ENCODE data around the gene KCNQ1.

The KCNQ1 gene

DNA sequence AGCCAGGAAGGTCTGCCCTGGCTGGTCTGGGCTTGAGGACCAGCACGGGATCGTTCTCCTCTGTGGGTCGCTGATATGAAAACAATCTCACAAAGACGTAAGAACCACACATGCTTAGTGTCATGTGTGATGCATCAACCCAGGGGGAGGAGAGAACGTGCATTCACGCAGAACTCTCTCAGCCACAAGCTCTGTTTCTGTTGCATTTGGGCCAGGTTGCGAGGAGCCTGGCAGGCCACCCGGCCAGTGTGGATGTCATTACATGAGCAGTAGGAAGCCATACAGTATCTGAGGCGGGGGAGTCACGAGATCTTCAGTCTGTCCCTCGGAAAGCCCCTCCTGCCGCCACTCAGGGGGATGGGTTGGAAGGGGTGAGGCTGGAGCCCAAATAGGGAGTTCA is 308.1 kb downstream of the KCNQ1 start:
- DNase-seq = no peak

GRCh38 chr11:2754008-2754407 is 309.2 kb downstream of the KCNQ1 start:
- no peak for DNase-seq

- DNase-seq = no peak
Measured at GRCh38 chr11:2755071-2755470, 310.3 kb downstream of the KCNQ1 start.

- DNase-seq = peak in 1 of 5 donors; percentile 4
Measured at GRCh38 chr11:2758751-2759150, 313.9 kb downstream of the KCNQ1 start.

GRCh38 chr11:2759228-2760195 is 314.7 kb downstream of the KCNQ1 start:
- DNase-seq = peak in 2 of 5 donors; percentile 2 to 8

DNA sequence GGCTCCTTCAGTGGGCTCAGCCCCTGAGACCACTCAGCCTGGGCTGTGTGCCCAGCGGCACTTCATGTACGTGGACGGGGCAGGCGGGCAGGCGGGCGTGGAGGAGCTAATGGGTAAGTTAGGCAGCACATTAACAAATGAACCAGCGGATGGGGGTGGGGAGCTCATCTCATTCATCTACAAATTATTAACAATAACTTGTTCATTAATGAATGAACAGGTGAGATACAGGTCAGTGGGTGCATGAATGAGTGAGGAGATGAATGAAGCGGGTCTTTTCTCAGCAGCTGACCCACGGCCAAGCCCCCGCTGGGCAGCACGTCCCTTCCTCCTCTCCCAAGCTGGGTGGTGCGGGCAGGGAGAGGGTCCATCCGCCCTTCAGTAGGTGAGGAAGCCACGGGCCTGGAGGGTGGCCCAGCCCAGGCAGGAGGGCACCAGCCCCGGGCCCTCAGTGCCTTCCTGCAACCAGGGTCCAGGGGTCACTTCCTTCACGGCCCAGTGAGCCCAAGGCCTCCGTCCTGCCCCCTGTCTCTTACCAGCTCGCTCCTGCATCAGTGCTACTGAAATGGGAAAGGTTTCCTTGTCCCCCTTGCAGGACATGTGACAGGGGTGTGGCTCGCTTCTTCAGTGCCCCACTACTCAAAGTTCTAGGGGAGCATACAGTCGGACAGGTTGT is 315.5 kb downstream of the KCNQ1 start:
- peak in 2 of 5 donors; percentile 1 to 4 for DNase-seq

GRCh38 chr11:2761131-2762030 is 316.6 kb downstream of the KCNQ1 start:
- DNase-seq = peak in 2 of 5 donors; percentile 2 to 3

GRCh38 chr11:2762031-2762380 is 317.2 kb downstream of the KCNQ1 start:
- peak in 1 of 5 donors; percentile 1 for DNase-seq

DNA sequence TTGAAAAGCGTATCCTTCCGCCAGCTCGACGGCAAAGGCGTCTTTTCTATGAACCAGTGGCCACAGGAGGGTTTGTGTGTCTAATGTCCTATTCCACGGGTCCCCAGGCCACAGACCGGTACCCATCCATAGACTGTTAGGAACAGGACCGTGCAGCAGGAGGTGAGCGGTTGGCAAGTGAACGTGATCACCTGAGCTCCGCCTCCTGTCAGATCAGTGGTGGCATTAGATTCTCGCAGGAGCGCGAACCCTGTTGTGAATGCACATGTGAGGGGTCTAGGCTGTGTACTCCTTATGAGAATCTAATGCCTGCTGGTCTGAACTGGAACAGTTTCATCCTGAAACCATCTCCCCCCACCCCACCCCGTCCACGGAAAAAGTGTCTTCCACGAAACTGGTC is 317.6 kb downstream of the KCNQ1 start:
- DNase-seq = peak in 1 of 5 donors; percentile 3

GRCh38 chr11:2763984-2764383 is 319.2 kb downstream of the KCNQ1 start:
- DNase-seq = no peak

GRCh38 chr11:2765491-2765890 is 320.7 kb downstream of the KCNQ1 start:
- no peak for DNase-seq

GRCh38 chr11:2766166-2766565 is 321.4 kb downstream of the KCNQ1 start:
- no peak for DNase-seq

DNA sequence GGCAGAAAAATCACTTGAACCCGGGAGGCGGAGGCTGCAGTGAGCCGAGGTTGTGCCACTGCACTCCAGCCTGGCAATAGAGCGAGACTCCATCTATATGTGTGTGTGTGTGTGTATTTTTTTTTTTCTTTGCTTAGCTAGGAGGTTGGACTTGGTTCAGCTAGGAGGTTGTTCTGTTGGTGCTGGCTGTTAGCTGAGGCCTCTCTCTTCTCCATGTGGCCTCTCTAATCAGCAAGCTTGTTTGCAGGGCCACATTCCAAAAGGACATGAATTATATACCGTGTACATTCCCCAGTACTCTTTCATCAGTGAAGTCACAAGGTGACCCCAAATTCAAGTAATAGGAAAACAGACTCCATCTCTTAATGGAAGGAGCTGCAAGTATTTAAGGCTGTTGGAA is 322.3 kb downstream of the KCNQ1 start:
- DNase-seq = no peak

DNA sequence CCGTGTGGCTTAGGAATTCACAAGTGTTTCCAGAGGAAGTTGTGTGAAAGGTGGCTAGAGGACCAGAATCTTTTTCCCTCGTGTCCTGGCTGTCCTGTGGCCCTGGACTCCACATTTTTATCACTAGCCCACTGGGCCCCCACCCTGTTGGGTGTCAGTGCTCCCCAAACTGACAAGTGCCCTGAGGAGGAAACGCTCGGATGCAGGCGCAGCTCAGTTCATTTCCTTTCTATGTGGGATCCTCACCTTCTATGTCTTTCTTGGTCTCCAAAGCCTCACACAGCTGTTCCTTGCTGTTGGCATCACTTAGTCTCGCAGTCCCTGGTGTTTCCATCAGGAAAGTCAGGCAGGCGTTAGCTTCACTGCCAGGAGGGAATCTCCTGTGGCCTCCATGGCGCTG is 323.0 kb downstream of the KCNQ1 start:
- DNase-seq = peak in 1 of 5 donors; percentile 2

- peak in 2 of 5 donors; percentile 3 to 9 for DNase-seq
Measured at GRCh38 chr11:2768471-2769408, 323.9 kb downstream of the KCNQ1 start.

DNA sequence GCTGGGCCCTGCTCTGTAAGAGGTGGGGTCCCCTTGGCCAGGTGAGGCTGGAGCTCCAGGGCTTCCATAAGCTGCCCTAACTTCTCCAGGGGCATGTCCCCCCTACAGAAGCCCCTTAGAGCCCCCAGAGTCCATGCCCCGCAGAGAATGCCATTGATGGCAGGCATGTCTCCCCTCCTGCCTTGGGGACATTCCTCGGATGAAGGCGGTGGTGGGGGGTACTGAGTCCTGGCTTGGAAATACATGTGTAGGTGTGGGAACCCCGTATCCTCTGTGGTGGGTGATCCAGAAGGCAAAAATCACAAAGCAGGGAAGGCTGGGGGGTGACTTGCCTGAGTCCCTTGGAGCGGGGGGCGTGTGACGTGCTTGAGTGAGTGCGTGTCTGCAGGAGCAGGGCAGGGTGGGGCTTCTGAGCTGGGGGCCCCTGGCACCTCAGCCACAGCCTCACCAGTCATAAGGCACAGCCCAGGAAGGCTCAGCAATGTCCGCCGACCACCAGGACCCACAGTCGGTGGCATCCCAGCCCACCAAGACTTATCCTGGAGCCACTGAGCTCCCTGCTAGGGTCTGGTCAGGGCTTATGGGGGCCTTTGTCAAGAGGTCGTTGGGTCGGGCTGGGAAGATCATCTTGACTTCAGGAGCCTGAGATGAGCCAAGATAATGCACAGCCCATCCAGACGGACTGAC is 324.7 kb downstream of the KCNQ1 start:
- peak in 2 of 5 donors; percentile 2 to 5 for DNase-seq

DNA sequence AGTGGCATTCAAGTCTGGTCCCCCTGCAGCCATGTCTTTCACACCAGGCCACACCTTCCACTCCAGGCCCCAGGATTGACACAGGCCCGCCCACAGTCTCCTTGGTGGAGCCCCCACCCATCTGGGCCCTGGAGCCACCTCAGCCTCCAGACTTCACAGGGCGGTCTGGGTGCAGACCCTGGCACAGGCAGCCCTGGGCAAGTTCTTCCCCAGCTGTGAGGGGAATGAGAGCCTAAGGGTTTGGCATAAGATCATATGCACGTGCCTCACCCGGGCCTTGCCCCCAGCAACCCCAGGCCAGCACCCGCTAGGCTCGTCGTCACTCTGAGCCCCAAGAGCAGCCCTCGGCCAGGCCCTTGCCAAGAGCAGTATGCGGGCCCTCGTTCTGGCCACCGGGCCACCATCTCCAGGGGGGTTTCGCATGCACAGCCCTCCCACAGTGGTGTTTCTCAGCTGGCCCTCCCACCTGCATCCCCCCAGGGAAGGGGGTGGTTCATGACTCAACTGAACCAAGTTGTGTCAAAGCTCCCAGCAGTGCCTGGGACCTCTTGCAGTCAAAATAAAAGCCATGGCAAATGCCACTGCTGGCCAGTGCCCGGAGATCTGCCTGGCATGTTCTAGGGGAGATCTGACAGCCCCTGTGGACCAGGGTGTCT is 325.4 kb downstream of the KCNQ1 start:
- DNase-seq = peak in 2 of 5 donors; percentile 5 to 8

DNA sequence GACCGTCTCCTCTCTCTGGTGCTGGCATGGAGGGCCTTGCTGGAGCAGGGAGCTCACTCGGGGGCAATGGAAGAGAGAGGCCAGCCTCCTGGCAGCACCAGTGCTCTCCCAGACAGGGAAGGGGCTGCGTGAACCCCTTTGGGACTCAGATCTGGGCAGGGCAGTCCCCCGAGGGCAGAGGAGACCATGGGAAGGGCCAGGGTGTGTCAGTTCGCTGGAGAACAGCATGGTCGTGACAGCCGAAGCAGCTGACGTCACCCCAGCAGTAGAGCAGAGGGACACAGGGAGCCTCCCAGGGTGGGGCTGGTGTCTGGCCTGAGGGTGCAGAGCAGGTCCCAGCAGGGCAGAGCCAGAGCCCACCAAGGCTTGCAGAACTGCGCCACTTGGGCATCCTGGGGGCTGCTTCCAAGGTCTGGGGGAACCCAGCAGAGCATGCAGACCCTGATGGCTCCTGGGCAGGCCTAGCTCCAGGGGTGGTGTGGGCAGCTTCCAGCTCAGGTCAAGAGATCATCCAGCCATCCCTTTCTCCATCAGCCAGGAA is 326.0 kb downstream of the KCNQ1 start:
- peak in 2 of 5 donors; percentile 2 to 9 for DNase-seq

GRCh38 chr11:2771758-2772466 is 327.1 kb downstream of the KCNQ1 start:
- peak in 2 of 5 donors; percentile 3 to 8 for DNase-seq

All from T-helper 1 cell (primary cell).